Spleen (tissue), 7 donors: ENCODE measurements around the gene RIPOR2.

Source experiments
- CTCF ChIP-seq, 11 experiments: fragments of 200-600 bp in 7 of 11; fragments of 450-650 bp in 4 of 11; sonication (generic) in 4 of 11; IDR thresholded peaks in 8 of 11; conservative IDR thresholded peaks in 3 of 11; 1 replicate in 7 of 11; 2 replicates in 4 of 11; pipeline versions ENCODE4 v1.4.0 to v1.8.0; 2016 to 2021; ENCODE audit warnings: antibody characterized with exemption in 11 of 11, inconsistent platforms in 4 of 11, mild to moderate bottlenecking in 1 of 11
- POLR2AphosphoS5 ChIP-seq, 3 donors: sonication (generic); formaldehyde crosslinking; IDR thresholded peaks; one replicate each; pipeline ENCODE4 v1.5.1; 2017; ENCODE audit warnings: antibody characterized with exemption in 3 of 3
- donor health status: DM: no; HTN: no; CAD: no; lungs with moderate emphysema.
- donor health status: DM: no; HTN: no; CAD: no.
- donor health status: DM: no; HTN: no; CAD: no.

GRCh38 chr6:24824142-24824938 is 111.4 kb downstream of the RIPOR2 start:
- TF ChIP-seq CTCF (IDR thresholded peaks at IDR 0.05 in 8 of 11, conservative IDR thresholded peaks at IDR 0.05 in 3 of 11), result no peak
- TF ChIP-seq POLR2AphosphoS5 (IDR thresholded peaks at IDR 0.05), result no peak
